Neural progenitor cell (in vitro differentiated cells): ENCODE measurements around the gene IGSF3. TPM values are rescaled to one million over a fixed set of nuclear protein-coding genes. Genes with fewer than 3 reads are reported as not detected.

ENCODE experiments used
- DNase-seq: peaks from one replicate; pipeline ENCODE4 v3.0.0-alpha.2; 2016; ENCODE audit warnings: low spot score
- H2AFZ ChIP-seq: fragments of 200-600 bp; sonication (generic); replicated peaks from 2 replicates; pipeline ENCODE4 v1.6.1; 2016; ENCODE audit warnings: antibody characterized with exemption
- H3F3A ChIP-seq: fragments of 200-600 bp; sonication (generic); 2 replicates; pipeline ENCODE4 v1.6.1; 2016; ENCODE audit warnings: antibody characterized with exemption, low read depth
- H3K27ac ChIP-seq: fragments of 200-600 bp; sonication (generic); 2 replicates; pipeline ENCODE4 v1.5.1; 2016; ENCODE audit warnings: mild to moderate bottlenecking
- H3K27me3 ChIP-seq: fragments of 200-600 bp; sonication (generic); 2 replicates; pipeline ENCODE4 v1.6.1; 2016; ENCODE audit warnings: mild to moderate bottlenecking, moderate library complexity
- H3K36me3 ChIP-seq: fragments of 200-600 bp; sonication (generic); 2 replicates; pipeline ENCODE4 v1.5.1; 2016
- H3K4me1 ChIP-seq: fragments of 200-600 bp; sonication (generic); 2 replicates; pipeline ENCODE4 v1.6.1; 2016; ENCODE audit warnings: mixed run types
- H3K4me2 ChIP-seq: fragments of 200-600 bp; sonication (generic); 2 replicates; pipeline ENCODE4 v1.6.1; 2016
- H3K4me3 ChIP-seq: fragments of 200-600 bp; sonication (generic); 2 replicates; pipeline ENCODE4 v1.5.1; 2016
- H3K79me2 ChIP-seq: fragments of 200-600 bp; sonication (generic); 2 replicates; pipeline ENCODE4 v1.6.1; 2016; ENCODE audit warnings: low read depth
- H3K9ac ChIP-seq: fragments of 200-600 bp; sonication (generic); 2 replicates; pipeline ENCODE4 v1.6.1; 2016
- H3K9me3 ChIP-seq: fragments of 200-600 bp; sonication (generic); 2 replicates; pipeline ENCODE4 v1.5.1; 2016; ENCODE audit warnings: low read depth
- H4K20me1 ChIP-seq: fragments of 200-600 bp; sonication (generic); 2 replicates; pipeline ENCODE4 v1.6.1; 2016; ENCODE audit warnings: low read depth
- H3K27ac Mint-ChIP-seq: 3 replicates; pipeline ENCODE4 v1.8.0; 2021; ENCODE audit warnings: mixed read lengths
- H3K27me3 Mint-ChIP-seq: 2 replicates; pipeline ENCODE4 v1.8.0; 2022; ENCODE audit warnings: low read depth, mild to moderate bottlenecking, inconsistent platforms, moderate library complexity, mixed read lengths; ENCODE audit not compliant: insufficient read depth
- H3K36me3 Mint-ChIP-seq: 3 replicates; pipeline ENCODE4 v1.8.0; 2021; ENCODE audit warnings: mixed read lengths
- H3K4me1 Mint-ChIP-seq: 3 replicates; pipeline ENCODE4 v1.8.0; 2021; ENCODE audit warnings: mixed read lengths
- H3K4me3 Mint-ChIP-seq: 3 replicates; pipeline ENCODE4 v1.8.0; 2021; ENCODE audit warnings: mild to moderate bottlenecking, moderate library complexity, mixed read lengths
- H3K9me3 Mint-ChIP-seq: 3 replicates; pipeline ENCODE4 v1.8.0; 2020; ENCODE audit warnings: mixed read lengths
- EZH2 ChIP-seq: fragments of 200-600 bp; sonication (generic); IDR thresholded peaks from 2 replicates; pipeline ENCODE4 v1.6.1; 2017; ENCODE audit warnings: antibody characterized with exemption, mild to moderate bottlenecking, moderate library complexity
- EZH2phosphoT487 ChIP-seq: fragments of 200-600 bp; sonication (generic); IDR thresholded peaks from 2 replicates; pipeline ENCODE4 v1.6.1; 2017; ENCODE audit warnings: antibody characterized with exemption
- total RNA-seq: library from RNA; depleted of rRNA; stranded (reverse); fragments of >200 nt; gene quantifications from 2 replicates; pipeline ENCODE4 v1.2.3, GENCODE V29; 2015; ENCODE audit warnings: low replicate concordance
- TF ChIP-seq, protein P1 (sequence below): fragments of 200-600 bp; sonication (generic); IDR thresholded peaks from 2 replicates; pipeline ENCODE4 v1.5.1; 2017; ENCODE audit warnings: antibody characterized with exemption, mild to moderate bottlenecking

The IGSF3 gene
- total RNA-seq, 1 donor from 2014 or later, result 24.0 TPM

DNA sequence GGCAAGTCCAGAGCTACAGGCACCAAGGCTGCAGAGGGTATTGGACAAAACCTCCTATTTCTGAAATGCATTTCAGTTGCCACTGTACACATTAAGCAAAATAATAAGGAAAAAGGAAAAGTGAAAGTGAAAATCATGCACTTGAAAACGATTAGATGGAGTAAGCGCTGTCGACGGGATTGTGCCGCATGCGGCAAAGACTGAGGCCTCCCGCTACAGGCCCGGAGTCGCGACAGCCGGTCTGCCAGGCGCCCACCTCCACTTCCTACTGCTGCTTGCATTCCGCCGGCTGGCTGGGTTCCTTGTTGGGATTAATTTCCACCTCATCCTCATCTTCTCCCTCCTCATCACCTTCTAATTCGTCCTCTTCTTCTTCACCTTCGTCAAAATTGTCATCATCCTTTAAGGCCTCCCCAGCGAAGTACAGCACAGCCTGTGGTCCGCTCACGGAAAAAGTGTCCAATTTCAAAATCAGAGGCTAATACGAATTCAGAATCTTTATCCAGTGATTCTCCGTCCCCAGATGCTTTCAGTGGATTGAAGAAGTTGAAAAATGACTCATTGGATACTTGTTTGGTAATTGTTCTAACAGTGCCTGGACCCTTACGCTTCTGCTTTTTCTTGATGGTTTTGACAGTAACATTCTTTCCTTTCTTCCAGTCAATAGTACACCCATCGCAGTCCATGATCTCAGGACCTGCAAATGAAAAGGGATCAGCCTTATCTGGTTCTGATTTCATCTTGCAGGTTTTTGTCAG is 134.7 kb downstream of the IGSF3 start:
- no peak overlapping the region for H3K9ac ChIP-seq
- H3K27me3 ChIP-seq, result no peaks in the 10 kb centered on the region
- no peaks in the 10 kb centered on the region for H3F3A ChIP-seq
- no peak for TF ChIP-seq EZH2phosphoT487
- TF ChIP-seq, protein P1, sequence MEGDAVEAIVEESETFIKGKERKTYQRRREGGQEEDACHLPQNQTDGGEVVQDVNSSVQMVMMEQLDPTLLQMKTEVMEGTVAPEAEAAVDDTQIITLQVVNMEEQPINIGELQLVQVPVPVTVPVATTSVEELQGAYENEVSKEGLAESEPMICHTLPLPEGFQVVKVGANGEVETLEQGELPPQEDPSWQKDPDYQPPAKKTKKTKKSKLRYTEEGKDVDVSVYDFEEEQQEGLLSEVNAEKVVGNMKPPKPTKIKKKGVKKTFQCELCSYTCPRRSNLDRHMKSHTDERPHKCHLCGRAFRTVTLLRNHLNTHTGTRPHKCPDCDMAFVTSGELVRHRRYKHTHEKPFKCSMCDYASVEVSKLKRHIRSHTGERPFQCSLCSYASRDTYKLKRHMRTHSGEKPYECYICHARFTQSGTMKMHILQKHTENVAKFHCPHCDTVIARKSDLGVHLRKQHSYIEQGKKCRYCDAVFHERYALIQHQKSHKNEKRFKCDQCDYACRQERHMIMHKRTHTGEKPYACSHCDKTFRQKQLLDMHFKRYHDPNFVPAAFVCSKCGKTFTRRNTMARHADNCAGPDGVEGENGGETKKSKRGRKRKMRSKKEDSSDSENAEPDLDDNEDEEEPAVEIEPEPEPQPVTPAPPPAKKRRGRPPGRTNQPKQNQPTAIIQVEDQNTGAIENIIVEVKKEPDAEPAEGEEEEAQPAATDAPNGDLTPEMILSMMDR, result no peak
- no peak for TF ChIP-seq EZH2
- no peak overlapping the region for H3K4me3 ChIP-seq
- no peaks in the 10 kb centered on the region for H3K9me3 ChIP-seq
- H3K79me2 ChIP-seq, result no peaks in the 10 kb centered on the region
- H3K4me3 Mint-ChIP-seq, result no peak overlapping the region
- no peaks in the 10 kb centered on the region for H3K27me3 Mint-ChIP-seq
- H3K4me1 Mint-ChIP-seq, result no peaks in the 10 kb centered on the region
- peaks cover 25% of the 10 kb centered on the region for H3K36me3 Mint-ChIP-seq
- no peaks in the 10 kb centered on the region for H3K4me1 ChIP-seq
- H3K27ac ChIP-seq, result no peak overlapping the region
- H3K27ac Mint-ChIP-seq, result no peak overlapping the region
- no peak for DNase-seq
- H3K36me3 ChIP-seq, result no peaks in the 10 kb centered on the region
- H2AFZ ChIP-seq, result no peak overlapping the region
- no peaks in the 10 kb centered on the region for H4K20me1 ChIP-seq
- no peak overlapping the region for H3K4me2 ChIP-seq
- H3K9me3 Mint-ChIP-seq, result no peaks in the 10 kb centered on the region

DNA sequence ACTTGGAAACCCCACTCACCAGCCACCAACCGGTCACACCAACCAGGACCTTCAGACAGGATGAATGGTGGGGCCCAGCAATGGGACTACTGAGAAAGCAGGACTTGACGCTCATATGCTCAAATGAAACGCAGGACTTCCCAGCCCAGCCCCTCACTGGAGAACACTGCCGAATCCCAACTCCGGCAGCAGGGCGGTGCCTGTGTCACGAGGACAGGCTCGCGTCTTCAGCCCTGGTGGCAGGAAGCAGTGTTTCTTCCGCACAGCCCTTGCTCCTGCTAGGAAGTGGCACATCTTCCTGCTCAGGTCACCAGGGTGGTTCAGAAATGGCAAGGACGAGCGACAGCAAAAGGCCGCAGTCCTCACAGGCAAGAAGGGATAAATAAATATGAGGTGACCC is 135.6 kb downstream of the IGSF3 start:
- no peak overlapping the region for H2AFZ ChIP-seq
- no peaks in the 10 kb centered on the region for H3K9me3 ChIP-seq
- H3K9me3 Mint-ChIP-seq, result peaks cover 4% of the 10 kb centered on the region
- no peak overlapping the region for H3K27ac Mint-ChIP-seq
- H3K4me3 ChIP-seq, result no peak overlapping the region
- no peaks in the 10 kb centered on the region for H3K4me1 ChIP-seq
- no peak for DNase-seq
- TF ChIP-seq EZH2phosphoT487, result no peak
- TF ChIP-seq, protein P1, result no peak
- TF ChIP-seq EZH2, result no peak
- no peaks in the 10 kb centered on the region for H3F3A ChIP-seq
- no peaks in the 10 kb centered on the region for H3K36me3 ChIP-seq
- no peaks in the 10 kb centered on the region for H3K27me3 ChIP-seq
- no peaks in the 10 kb centered on the region for H3K27me3 Mint-ChIP-seq
- no peaks in the 10 kb centered on the region for H4K20me1 ChIP-seq
- H3K79me2 ChIP-seq, result no peaks in the 10 kb centered on the region
- H3K4me1 Mint-ChIP-seq, result no peaks in the 10 kb centered on the region
- H3K4me2 ChIP-seq, result no peak overlapping the region
- no peak overlapping the region for H3K9ac ChIP-seq
- no peak overlapping the region for H3K4me3 Mint-ChIP-seq
- H3K36me3 Mint-ChIP-seq, result peaks cover 27% of the 10 kb centered on the region
- H3K27ac ChIP-seq, result no peak overlapping the region

DNA sequence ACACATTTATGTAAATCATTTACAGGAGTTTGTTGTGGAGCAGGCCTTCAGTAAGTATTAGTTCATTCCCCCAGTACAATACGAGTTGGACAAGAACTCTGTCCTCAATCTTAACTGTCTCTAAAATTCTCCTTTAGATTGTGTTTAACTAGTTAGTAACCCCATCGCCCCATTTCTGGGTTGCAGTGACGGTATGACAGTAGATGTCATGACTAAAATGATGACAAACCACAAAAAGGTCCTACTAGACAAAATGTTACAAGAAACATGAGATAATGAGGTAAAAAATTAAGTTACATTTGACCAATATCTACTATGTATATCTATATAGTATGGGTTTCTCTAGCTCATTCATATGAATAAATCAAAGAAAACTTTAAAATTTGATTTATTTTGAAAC is 137.9 kb downstream of the IGSF3 start:
- Histone ChIP-seq H3K36me3 (no peaks in the 10 kb centered on the region), H3K4me3 (no peak overlapping the region), H4K20me1 (no peaks in the 10 kb centered on the region), H2AFZ (no peak overlapping the region), H3K4me1 (no peaks in the 10 kb centered on the region), H3K27me3 (no peaks in the 10 kb centered on the region), H3K9me3 (no peaks in the 10 kb centered on the region), H3K9ac (no peak overlapping the region), H3K4me2 (no peak overlapping the region), H3F3A (no peaks in the 10 kb centered on the region), H3K27ac (no peak overlapping the region), H3K79me2 (no peaks in the 10 kb centered on the region)
- H3K9me3 Mint-ChIP-seq, result peaks cover 4% of the 10 kb centered on the region
- no peak overlapping the region for H3K4me3 Mint-ChIP-seq
- peaks cover 16% of the 10 kb centered on the region for H3K36me3 Mint-ChIP-seq
- no peak for DNase-seq
- H3K27me3 Mint-ChIP-seq, result no peaks in the 10 kb centered on the region
- no peak overlapping the region for H3K27ac Mint-ChIP-seq
- TF ChIP-seq, protein P1, result no peak
- TF ChIP-seq EZH2 (no peak), EZH2phosphoT487 (no peak)
- H3K4me1 Mint-ChIP-seq, result no peaks in the 10 kb centered on the region
